HCT116 (cell line): Measurements from ENCODE around the gene GDE1.

ENCODE experiments used
- CTCF ChIP-seq, 3 experiments: fragments of 200-600 bp in 1 of 3; sonication (generic) in 1 of 3; IDR thresholded peaks in 2 of 3; conservative IDR thresholded peaks in 1 of 3; 2 replicates each; pipeline ENCODE4 v1.5.1; 2012 to 2017; ENCODE audit warnings: low read depth in 2 of 3, low read length in 2 of 3, antibody characterized with exemption in 1 of 3, borderline replicate concordance in 1 of 3, control low read depth in 1 of 3, mild to moderate bottlenecking in 1 of 3, mixed read lengths in 1 of 3, mixed run types in 1 of 3, moderate library complexity in 1 of 3; ENCODE audit not compliant: insufficient read depth in 1 of 3
- EGR1 ChIP-seq: IDR thresholded peaks from 2 replicates; pipeline ENCODE4 v1.6.1; 2012; ENCODE audit warnings: low read depth
- EZH2 ChIP-seq: fragments of 200-600 bp; sonication (generic); IDR thresholded peaks from 2 replicates; pipeline ENCODE4 v1.6.1; 2017; ENCODE audit warnings: antibody characterized with exemption, mixed run types
- EZH2phosphoT487 ChIP-seq: fragments of 200-600 bp; IDR thresholded peaks from 2 replicates; pipeline ENCODE4 v1.6.1; 2018; ENCODE audit warnings: antibody characterized with exemption, borderline replicate concordance
- JUND ChIP-seq: IDR thresholded peaks from 2 replicates; pipeline ENCODE4 v1.6.1; 2012
- POLR2A ChIP-seq: IDR thresholded peaks from 2 replicates; pipeline ENCODE4 v1.7.0; 2011; ENCODE audit warnings: borderline replicate concordance; ENCODE audit not compliant: insufficient read depth, insufficient read length; ENCODE audit errors: extremely low read depth
- POLR2AphosphoS5 ChIP-seq: IDR thresholded peaks from 2 replicates; pipeline ENCODE4 v1.6.1; 2011; ENCODE audit warnings: mild to moderate bottlenecking, low read depth, low read length, moderate library complexity
- RAD21 ChIP-seq: IDR thresholded peaks from 2 replicates; pipeline ENCODE4 v1.6.1; 2012; ENCODE audit warnings: low read depth, mild to moderate bottlenecking
- SIN3A ChIP-seq: IDR thresholded peaks from 2 replicates; pipeline ENCODE4 v1.6.1; 2012; ENCODE audit warnings: low read depth
- TCF7L2 ChIP-seq: IDR thresholded peaks from 2 replicates; pipeline ENCODE4 v1.7.0; 2011; ENCODE audit warnings: borderline replicate concordance, inconsistent platforms; ENCODE audit not compliant: insufficient read depth, insufficient read length; ENCODE audit errors: extremely low read depth
- YY1 ChIP-seq: IDR thresholded peaks from 2 replicates; pipeline ENCODE4 v1.6.1; 2011; ENCODE audit warnings: low read length, low read depth, moderate library complexity, mild to moderate bottlenecking; ENCODE audit not compliant: insufficient replicate concordance; ENCODE audit errors: extremely low read depth
- ZNF274 ChIP-seq: fragments of 200-500 bp; sonication (Bioruptor generic); IDR thresholded peaks from 2 replicates; pipeline ENCODE4 v1.6.1; 2014; ENCODE audit warnings: mild to moderate bottlenecking, low read depth, low read length, inconsistent platforms
- TF ChIP-seq, protein P1 (sequence below): IDR thresholded peaks from 2 replicates; pipeline ENCODE4 v1.6.1; 2012; ENCODE audit warnings: low read depth

- TF ChIP-seq EZH2 (no peak), POLR2AphosphoS5 (no peak), CTCF (IDR thresholded peaks at IDR 0.05 in 2 of 3, conservative IDR thresholded peaks at IDR 0.05 in 1 of 3; ENCODE audit: borderline replicate concordance in 1 of 3, insufficient read depth in 1 of 3, low read depth in 2 of 3, low read length in 2 of 3) (no peak), POLR2A (no peak), SIN3A (no peak), ZNF274 (no peak), EZH2phosphoT487 (no peak), EGR1 (no peak), YY1 (no peak), JUND (no peak), RAD21 (no peak), TCF7L2 (no peak)
- TF ChIP-seq, protein P1, sequence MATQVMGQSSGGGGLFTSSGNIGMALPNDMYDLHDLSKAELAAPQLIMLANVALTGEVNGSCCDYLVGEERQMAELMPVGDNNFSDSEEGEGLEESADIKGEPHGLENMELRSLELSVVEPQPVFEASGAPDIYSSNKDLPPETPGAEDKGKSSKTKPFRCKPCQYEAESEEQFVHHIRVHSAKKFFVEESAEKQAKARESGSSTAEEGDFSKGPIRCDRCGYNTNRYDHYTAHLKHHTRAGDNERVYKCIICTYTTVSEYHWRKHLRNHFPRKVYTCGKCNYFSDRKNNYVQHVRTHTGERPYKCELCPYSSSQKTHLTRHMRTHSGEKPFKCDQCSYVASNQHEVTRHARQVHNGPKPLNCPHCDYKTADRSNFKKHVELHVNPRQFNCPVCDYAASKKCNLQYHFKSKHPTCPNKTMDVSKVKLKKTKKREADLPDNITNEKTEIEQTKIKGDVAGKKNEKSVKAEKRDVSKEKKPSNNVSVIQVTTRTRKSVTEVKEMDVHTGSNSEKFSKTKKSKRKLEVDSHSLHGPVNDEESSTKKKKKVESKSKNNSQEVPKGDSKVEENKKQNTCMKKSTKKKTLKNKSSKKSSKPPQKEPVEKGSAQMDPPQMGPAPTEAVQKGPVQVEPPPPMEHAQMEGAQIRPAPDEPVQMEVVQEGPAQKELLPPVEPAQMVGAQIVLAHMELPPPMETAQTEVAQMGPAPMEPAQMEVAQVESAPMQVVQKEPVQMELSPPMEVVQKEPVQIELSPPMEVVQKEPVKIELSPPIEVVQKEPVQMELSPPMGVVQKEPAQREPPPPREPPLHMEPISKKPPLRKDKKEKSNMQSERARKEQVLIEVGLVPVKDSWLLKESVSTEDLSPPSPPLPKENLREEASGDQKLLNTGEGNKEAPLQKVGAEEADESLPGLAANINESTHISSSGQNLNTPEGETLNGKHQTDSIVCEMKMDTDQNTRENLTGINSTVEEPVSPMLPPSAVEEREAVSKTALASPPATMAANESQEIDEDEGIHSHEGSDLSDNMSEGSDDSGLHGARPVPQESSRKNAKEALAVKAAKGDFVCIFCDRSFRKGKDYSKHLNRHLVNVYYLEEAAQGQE, result no peak
Measured at GRCh38 chr16:19499481-19499880, 22.4 kb downstream of the GDE1 start.
